HEK293 (cell line): Measurements from ENCODE around the gene PCBP1.

Source experiments
- CTCF ChIA-PET: fragments of 350-600 bp; formaldehyde crosslinking; extraction: SDS; loops from one replicate; lab custom pipeline; 2021; ENCODE audit warnings: antibody characterized with exemption; lab: Yijun Ruan, JAX
- POLR2A ChIA-PET: fragments of 300-600 bp; formaldehyde crosslinking; extraction: SDS; loops from one replicate; lab custom pipeline; 2020; ENCODE audit warnings: antibody characterized with exemption, inconsistent platforms; lab: Yijun Ruan, JAX
- H3K27ac ChIP-seq: fragments of 200-500 bp; sonication (Bioruptor generic); 2 replicates; pipeline ENCODE4 v1.5.1; 2014; ENCODE audit warnings: low read depth, low read length, control low read depth, inconsistent platforms; ENCODE audit errors: extremely low read depth
- H3K36me3 ChIP-seq, 2 experiments: fragments of 200-500 bp in 1 of 2; sonication (Bioruptor generic) in 1 of 2; 1 replicate in 1 of 2; 2 replicates in 1 of 2; pipeline ENCODE4 v1.5.1; 2014 to 2017; ENCODE audit warnings: inconsistent platforms in 2 of 2, low read length in 2 of 2; ENCODE audit not compliant: control insufficient read depth in 2 of 2, insufficient read depth in 1 of 2
- H3K4me1 ChIP-seq: fragments of 200-500 bp; sonication (Bioruptor generic); 2 replicates; pipeline ENCODE4 v1.5.1; 2014; ENCODE audit warnings: mild to moderate bottlenecking, low read length, inconsistent platforms; ENCODE audit not compliant: control insufficient read depth, insufficient read depth
- H3K4me3 ChIP-seq: 2 replicates; pipeline ENCODE4 v1.5.1; 2011; ENCODE audit warnings: low read depth, mild to moderate bottlenecking, control low read depth, low read length, moderate library complexity
- H3K9me3 ChIP-seq: fragments of 200-500 bp; sonication (Bioruptor generic); 2 replicates; pipeline ENCODE4 v1.5.1; 2014; ENCODE audit warnings: low read depth, low read length, inconsistent platforms; ENCODE audit not compliant: control insufficient read depth, insufficient read depth
- GLIS2 ChIP-seq: fragments of 450-650 bp; formaldehyde crosslinking; IDR thresholded peaks from 2 replicates; pipeline ENCODE4 v1.5.1; 2016; ENCODE audit warnings: missing biosample characterization, missing genetic modification characterization
- MZF1 ChIP-seq: fragments of 450-650 bp; formaldehyde crosslinking; IDR thresholded peaks from 2 replicates; pipeline ENCODE4 v1.5.1; 2017; ENCODE audit warnings: missing biosample characterization, missing genetic modification characterization, borderline replicate concordance
- ZFHX2 ChIP-seq: fragments of 450-650 bp; formaldehyde crosslinking; conservative IDR thresholded peaks from 2 replicates; pipeline ENCODE4 v1.5.1; 2016; ENCODE audit warnings: missing biosample characterization, missing genetic modification characterization
- ZIC2 ChIP-seq: fragments of 450-650 bp; formaldehyde crosslinking; IDR thresholded peaks from 2 replicates; pipeline ENCODE4 v1.5.1; 2016; ENCODE audit warnings: missing biosample characterization, missing genetic modification characterization
- ZNF138 ChIP-seq: fragments of 450-650 bp; formaldehyde crosslinking; IDR thresholded peaks from 2 replicates; pipeline ENCODE4 v1.5.1; 2016; ENCODE audit warnings: missing biosample characterization, missing genetic modification characterization, borderline replicate concordance
- ZNF350 ChIP-seq: fragments of 450-650 bp; formaldehyde crosslinking; IDR thresholded peaks from 2 replicates; pipeline ENCODE4 v1.5.0; 2017; ENCODE audit warnings: missing biosample characterization, mild to moderate bottlenecking, missing genetic modification characterization
- ZNF555 ChIP-seq: fragments of 450-650 bp; formaldehyde crosslinking; conservative IDR thresholded peaks from 2 replicates; pipeline ENCODE4 v1.5.1; 2017; ENCODE audit warnings: missing biosample characterization, mild to moderate bottlenecking, missing genetic modification characterization, inconsistent platforms
- ZNF623 ChIP-seq: fragments of 450-650 bp; formaldehyde crosslinking; IDR thresholded peaks from 2 replicates; pipeline ENCODE4 v1.5.1; 2016; ENCODE audit warnings: missing biosample characterization, missing genetic modification characterization
- ZNF660 ChIP-seq: fragments of 450-650 bp; IDR thresholded peaks from 2 replicates; pipeline ENCODE4 v1.5.1; 2018; ENCODE audit warnings: missing biosample characterization, mild to moderate bottlenecking, missing genetic modification characterization
- ZNF670 ChIP-seq: fragments of 450-650 bp; formaldehyde crosslinking; IDR thresholded peaks from 2 replicates; pipeline ENCODE4 v1.5.1; 2016; ENCODE audit warnings: missing biosample characterization, missing genetic modification characterization, low read depth
- TF ChIP-seq, protein P1 (sequence below): fragments of 450-650 bp; formaldehyde crosslinking; IDR thresholded peaks from 2 replicates; pipeline ENCODE4 v1.5.1; 2016; ENCODE audit warnings: missing biosample characterization, missing genetic modification characterization
- TF ChIP-seq, protein P2 (sequence below): fragments of 450-650 bp; formaldehyde crosslinking; conservative IDR thresholded peaks from 2 replicates; pipeline ENCODE4 v1.5.1; 2016; ENCODE audit warnings: low read depth, missing biosample characterization, missing genetic modification characterization
- TF ChIP-seq, protein P3 (sequence below): fragments of 450-650 bp; IDR thresholded peaks from 2 replicates; pipeline ENCODE4 v1.5.1; 2018; ENCODE audit warnings: missing biosample characterization, mild to moderate bottlenecking, missing genetic modification characterization
- TF ChIP-seq, protein P4 (sequence below): fragments of 450-650 bp; formaldehyde crosslinking; IDR thresholded peaks from 2 replicates; pipeline ENCODE4 v1.5.1; 2016; ENCODE audit warnings: missing biosample characterization, missing genetic modification characterization

The PCBP1 gene

DNA sequence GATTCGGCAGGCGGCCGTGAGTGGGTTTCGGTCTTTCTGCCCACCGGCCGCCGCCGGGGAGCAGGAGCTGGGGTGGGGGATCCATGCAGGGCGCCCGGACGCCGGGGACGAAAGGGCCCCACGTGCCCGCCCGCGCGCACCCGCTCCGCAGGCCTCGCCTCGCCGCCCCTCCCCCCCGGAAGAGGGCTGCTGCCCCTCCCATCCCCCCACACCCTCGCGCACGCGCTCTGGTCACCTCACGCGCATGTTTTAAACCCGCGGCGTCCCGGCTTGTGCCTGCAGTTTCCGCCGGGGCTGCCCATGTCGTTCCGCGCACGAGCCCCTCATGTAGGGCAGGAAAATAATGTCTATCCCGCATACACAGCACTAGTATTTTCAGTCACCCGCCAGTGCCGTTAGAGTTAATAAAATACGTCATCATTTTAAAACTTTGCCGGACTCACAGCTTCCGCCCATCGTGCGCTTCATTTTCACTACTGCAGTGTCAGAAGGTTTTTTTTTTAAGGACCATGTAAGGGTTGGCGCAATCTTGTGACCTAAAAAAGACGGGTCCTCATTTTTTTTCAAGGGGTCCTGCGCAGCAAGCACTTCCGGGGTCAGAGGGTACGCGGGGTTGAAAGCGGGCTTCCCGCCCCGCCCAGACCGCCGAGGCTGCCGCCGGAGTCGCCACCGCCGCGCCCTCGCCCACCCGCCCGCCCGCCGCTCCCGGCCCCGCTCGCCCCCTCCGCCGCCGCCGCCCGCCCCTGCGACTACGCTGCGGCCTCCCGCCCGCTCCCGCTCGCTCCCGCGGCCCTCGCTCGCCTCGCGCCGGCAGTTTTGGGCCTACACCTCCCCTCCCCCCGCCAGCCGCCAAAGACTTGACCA lies at the start of gene PCBP1 (continued):
- TF ChIP-seq, protein P1, sequence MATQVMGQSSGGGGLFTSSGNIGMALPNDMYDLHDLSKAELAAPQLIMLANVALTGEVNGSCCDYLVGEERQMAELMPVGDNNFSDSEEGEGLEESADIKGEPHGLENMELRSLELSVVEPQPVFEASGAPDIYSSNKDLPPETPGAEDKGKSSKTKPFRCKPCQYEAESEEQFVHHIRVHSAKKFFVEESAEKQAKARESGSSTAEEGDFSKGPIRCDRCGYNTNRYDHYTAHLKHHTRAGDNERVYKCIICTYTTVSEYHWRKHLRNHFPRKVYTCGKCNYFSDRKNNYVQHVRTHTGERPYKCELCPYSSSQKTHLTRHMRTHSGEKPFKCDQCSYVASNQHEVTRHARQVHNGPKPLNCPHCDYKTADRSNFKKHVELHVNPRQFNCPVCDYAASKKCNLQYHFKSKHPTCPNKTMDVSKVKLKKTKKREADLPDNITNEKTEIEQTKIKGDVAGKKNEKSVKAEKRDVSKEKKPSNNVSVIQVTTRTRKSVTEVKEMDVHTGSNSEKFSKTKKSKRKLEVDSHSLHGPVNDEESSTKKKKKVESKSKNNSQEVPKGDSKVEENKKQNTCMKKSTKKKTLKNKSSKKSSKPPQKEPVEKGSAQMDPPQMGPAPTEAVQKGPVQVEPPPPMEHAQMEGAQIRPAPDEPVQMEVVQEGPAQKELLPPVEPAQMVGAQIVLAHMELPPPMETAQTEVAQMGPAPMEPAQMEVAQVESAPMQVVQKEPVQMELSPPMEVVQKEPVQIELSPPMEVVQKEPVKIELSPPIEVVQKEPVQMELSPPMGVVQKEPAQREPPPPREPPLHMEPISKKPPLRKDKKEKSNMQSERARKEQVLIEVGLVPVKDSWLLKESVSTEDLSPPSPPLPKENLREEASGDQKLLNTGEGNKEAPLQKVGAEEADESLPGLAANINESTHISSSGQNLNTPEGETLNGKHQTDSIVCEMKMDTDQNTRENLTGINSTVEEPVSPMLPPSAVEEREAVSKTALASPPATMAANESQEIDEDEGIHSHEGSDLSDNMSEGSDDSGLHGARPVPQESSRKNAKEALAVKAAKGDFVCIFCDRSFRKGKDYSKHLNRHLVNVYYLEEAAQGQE (tag by site-specific recombination), result no peak
- peak; percentile 67 for TF ChIP-seq GLIS2
- TF ChIP-seq ZNF555 (tag by site-specific recombination), result no peak
- TF ChIP-seq, all 188 proteins: peak for 26

DNA sequence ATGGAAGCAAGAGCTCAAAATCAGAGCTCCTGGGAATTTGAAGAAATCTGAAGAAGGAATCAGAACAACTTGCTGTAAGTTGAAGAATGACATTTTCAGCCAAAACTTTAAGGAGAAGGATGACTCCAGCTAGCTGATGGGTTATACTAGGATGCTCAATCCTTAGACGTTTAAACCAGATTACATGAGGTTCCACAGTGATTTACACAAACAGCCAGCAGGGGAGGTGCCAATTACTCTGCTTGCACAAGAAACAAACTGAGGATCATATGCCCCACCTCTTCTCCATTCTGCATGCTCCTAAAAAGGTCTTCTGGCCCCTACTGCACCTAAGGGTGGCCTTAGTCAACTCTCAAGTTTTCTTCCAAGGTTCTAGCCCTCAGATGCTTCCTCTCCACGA lies 47.9 kb upstream of the PCBP1 start:
- CTCF ChIA-PET, result interaction anchor here (0.6 to 1.8 kb wide), 2 partner anchors 18 to 31 kb away, joined by 4 read pairs; no protein-coding TSS in a partner anchor
- Histone ChIP-seq H3K4me1 (peaks cover 13% of the 10 kb centered on the region), H3K27ac (no peak overlapping the region), H3K9me3 (no peaks in the 10 kb centered on the region), H3K4me3 (no peak overlapping the region), H3K36me3 (no peaks in the 10 kb centered on the region)
- TF ChIP-seq ZNF660, result no peak
- no peak for TF ChIP-seq ZNF350 (tag by site-specific recombination)
- TF ChIP-seq ZNF670 (tag by site-specific recombination), result no peak
- TF ChIP-seq, protein P2, sequence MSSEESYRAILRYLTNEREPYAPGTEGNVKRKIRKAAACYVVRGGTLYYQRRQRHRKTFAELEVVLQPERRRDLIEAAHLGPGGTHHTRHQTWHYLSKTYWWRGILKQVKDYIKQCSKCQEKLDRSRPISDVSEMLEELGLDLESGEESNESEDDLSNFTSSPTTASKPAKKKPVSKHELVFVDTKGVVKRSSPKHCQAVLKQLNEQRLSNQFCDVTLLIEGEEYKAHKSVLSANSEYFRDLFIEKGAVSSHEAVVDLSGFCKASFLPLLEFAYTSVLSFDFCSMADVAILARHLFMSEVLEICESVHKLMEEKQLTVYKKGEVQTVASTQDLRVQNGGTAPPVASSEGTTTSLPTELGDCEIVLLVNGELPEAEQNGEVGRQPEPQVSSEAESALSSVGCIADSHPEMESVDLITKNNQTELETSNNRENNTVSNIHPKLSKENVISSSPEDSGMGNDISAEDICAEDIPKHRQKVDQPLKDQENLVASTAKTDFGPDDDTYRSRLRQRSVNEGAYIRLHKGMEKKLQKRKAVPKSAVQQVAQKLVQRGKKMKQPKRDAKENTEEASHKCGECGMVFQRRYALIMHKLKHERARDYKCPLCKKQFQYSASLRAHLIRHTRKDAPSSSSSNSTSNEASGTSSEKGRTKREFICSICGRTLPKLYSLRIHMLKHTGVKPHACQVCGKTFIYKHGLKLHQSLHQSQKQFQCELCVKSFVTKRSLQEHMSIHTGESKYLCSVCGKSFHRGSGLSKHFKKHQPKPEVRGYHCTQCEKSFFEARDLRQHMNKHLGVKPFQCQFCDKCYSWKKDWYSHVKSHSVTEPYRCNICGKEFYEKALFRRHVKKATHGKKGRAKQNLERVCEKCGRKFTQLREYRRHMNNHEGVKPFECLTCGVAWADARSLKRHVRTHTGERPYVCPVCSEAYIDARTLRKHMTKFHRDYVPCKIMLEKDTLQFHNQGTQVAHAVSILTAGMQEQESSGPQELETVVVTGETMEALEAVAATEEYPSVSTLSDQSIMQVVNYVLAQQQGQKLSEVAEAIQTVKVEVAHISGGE (tag by site-specific recombination), result no peak
- TF ChIP-seq, protein P3, sequence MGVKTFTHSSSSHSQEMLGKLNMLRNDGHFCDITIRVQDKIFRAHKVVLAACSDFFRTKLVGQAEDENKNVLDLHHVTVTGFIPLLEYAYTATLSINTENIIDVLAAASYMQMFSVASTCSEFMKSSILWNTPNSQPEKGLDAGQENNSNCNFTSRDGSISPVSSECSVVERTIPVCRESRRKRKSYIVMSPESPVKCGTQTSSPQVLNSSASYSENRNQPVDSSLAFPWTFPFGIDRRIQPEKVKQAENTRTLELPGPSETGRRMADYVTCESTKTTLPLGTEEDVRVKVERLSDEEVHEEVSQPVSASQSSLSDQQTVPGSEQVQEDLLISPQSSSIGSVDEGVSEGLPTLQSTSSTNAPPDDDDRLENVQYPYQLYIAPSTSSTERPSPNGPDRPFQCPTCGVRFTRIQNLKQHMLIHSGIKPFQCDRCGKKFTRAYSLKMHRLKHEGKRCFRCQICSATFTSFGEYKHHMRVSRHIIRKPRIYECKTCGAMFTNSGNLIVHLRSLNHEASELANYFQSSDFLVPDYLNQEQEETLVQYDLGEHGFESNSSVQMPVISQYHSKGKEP, result no peak
- TF ChIP-seq ZFHX2 (tag by site-specific recombination), result no peak
- TF ChIP-seq, protein P4, sequence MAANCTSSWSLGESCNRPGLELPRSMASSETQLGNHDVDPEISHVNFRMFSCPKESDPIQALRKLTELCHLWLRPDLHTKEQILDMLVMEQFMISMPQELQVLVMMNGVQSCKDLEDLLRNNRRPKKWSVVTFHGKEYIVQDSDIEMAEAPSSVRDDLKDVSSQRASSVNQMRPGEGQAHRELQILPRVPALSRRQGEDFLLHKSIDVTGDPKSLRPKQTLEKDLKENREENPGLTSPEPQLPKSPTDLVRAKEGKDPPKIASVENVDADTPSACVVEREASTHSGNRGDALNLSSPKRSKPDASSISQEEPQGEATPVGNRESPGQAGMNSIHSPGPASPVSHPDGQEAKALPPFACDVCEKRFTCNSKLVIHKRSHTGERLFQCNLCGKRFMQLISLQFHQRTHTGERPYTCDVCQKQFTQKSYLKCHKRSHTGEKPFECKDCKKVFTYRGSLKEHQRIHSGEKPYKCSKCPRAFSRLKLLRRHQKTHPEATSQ (tag by site-specific recombination), result no peak
- TF ChIP-seq ZNF623 (tag by site-specific recombination), result no peak
- no peak for TF ChIP-seq ZIC2
- no peak for TF ChIP-seq MZF1
- no peak for TF ChIP-seq ZNF138 (tag by site-specific recombination)
- POLR2A ChIA-PET, result no interaction called here
